ENCODE data around the gene IKBKE.

DNA sequence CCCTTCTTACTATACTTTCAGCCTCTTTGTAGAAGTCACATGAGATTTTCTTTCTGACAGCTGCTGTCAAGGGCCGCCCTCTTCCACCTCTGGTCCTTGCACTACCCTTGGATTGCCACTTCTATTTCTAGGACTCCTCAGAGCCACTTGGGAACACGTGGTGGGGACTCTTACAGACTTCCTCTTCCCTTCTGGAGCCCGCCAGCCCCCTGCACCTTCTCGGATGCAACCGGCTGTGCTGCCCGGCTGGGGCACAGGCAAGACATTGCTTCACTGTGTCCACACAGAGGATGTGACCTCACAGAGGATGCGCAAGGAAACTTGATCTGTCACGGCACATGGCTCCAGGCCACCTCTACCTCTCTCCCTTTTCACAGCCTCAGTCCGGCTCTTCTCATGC, 2.4 kb upstream of the IKBKE start:
- TF ChIP-seq EP300 (conservative IDR thresholded peaks at IDR 0.05; ENCODE audit: poor library complexity, severe bottlenecking) (no peak), EZH2 (IDR thresholded peaks at IDR 0.05; ENCODE audit: borderline replicate concordance, insufficient read depth, low read length, poor library complexity, severe bottlenecking) (no peak), RAD21 (conservative IDR thresholded peaks at IDR 0.05) (no peak), POLR2AphosphoS5 (IDR thresholded peaks at IDR 0.05) (no peak), MXI1 (conservative IDR thresholded peaks at IDR 0.05; ENCODE audit: poor library complexity, severe bottlenecking) (no peak), TAF1 (IDR thresholded peaks at IDR 0.05; ENCODE audit: low read depth) (no peak), SMC3 (conservative IDR thresholded peaks at IDR 0.05; ENCODE audit: poor library complexity) (no peak)
- TF ChIP-seq, protein P1, sequence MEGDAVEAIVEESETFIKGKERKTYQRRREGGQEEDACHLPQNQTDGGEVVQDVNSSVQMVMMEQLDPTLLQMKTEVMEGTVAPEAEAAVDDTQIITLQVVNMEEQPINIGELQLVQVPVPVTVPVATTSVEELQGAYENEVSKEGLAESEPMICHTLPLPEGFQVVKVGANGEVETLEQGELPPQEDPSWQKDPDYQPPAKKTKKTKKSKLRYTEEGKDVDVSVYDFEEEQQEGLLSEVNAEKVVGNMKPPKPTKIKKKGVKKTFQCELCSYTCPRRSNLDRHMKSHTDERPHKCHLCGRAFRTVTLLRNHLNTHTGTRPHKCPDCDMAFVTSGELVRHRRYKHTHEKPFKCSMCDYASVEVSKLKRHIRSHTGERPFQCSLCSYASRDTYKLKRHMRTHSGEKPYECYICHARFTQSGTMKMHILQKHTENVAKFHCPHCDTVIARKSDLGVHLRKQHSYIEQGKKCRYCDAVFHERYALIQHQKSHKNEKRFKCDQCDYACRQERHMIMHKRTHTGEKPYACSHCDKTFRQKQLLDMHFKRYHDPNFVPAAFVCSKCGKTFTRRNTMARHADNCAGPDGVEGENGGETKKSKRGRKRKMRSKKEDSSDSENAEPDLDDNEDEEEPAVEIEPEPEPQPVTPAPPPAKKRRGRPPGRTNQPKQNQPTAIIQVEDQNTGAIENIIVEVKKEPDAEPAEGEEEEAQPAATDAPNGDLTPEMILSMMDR (IDR thresholded peaks at IDR 0.05; ENCODE audit: poor library complexity, severe bottlenecking): no peak
- TF ChIP-seq, protein P2, sequence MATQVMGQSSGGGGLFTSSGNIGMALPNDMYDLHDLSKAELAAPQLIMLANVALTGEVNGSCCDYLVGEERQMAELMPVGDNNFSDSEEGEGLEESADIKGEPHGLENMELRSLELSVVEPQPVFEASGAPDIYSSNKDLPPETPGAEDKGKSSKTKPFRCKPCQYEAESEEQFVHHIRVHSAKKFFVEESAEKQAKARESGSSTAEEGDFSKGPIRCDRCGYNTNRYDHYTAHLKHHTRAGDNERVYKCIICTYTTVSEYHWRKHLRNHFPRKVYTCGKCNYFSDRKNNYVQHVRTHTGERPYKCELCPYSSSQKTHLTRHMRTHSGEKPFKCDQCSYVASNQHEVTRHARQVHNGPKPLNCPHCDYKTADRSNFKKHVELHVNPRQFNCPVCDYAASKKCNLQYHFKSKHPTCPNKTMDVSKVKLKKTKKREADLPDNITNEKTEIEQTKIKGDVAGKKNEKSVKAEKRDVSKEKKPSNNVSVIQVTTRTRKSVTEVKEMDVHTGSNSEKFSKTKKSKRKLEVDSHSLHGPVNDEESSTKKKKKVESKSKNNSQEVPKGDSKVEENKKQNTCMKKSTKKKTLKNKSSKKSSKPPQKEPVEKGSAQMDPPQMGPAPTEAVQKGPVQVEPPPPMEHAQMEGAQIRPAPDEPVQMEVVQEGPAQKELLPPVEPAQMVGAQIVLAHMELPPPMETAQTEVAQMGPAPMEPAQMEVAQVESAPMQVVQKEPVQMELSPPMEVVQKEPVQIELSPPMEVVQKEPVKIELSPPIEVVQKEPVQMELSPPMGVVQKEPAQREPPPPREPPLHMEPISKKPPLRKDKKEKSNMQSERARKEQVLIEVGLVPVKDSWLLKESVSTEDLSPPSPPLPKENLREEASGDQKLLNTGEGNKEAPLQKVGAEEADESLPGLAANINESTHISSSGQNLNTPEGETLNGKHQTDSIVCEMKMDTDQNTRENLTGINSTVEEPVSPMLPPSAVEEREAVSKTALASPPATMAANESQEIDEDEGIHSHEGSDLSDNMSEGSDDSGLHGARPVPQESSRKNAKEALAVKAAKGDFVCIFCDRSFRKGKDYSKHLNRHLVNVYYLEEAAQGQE (IDR thresholded peaks at IDR 0.05; ENCODE audit: borderline replicate concordance): no peak
